HCT116 (cell line): ENCODE data around the gene KIAA1549. TPM values are rescaled to one million over a fixed set of nuclear protein-coding genes. Genes with fewer than 3 reads are reported as not detected.

Source experiments
- ATAC-seq: fragments of 200-7000 bp; cut with Tn5 transposase; 2 replicates; pipeline ENCODE4 v1.9.1; 2020; ENCODE audit warnings: mild to moderate bottlenecking, moderate library complexity
- BruUV-seq: library from RNA; stranded (reverse); fragments of 400-500 nt; replicated peaks from 2 replicates; lab custom pipeline; 2021; lab: Mats Ljungman, UMichigan
- CTCF ChIA-PET: fragments of 300-600 bp; sonication (Branson Sonifier 250); formaldehyde crosslinking; loops from one replicate; lab custom pipeline; 2021; ENCODE audit warnings: antibody characterized with exemption; lab: Charles Lee
- POLR2A ChIA-PET: fragments of 300-600, 350-600 bp; sonication (Branson Sonifier 250); formaldehyde crosslinking; loops from one replicate; lab custom pipeline; 2021; ENCODE audit warnings: antibody characterized with exemption; lab: Charles Lee
- RAD21 ChIA-PET, 2 experiments: fragments of 300-600 bp; sonication (Branson Sonifier 250); formaldehyde crosslinking; loops; one replicate each; lab custom pipeline; 2023; ENCODE audit warnings: low total read pairs in 2 of 2; ENCODE audit not compliant: uncharacterized antibody in 2 of 2, unreplicated experiment in 2 of 2, low non-redundant PET in 1 of 2; lab: Charles Lee
- DNase-seq: peaks from one replicate; pipeline ENCODE4 v3.0.0-alpha.2; 2010; ENCODE audit warnings: low read depth, low spot score
- H2AFZ ChIP-seq: fragments of 200-600 bp; shearing (Covaris generic), sonication (generic); 2 replicates; pipeline ENCODE4 v1.6.1; 2017; ENCODE audit warnings: low read depth, mixed run types, mixed read lengths, antibody characterized with exemption, low read length; ENCODE audit not compliant: poor library complexity, severe bottlenecking
- H3K27ac ChIP-seq: 2 replicates; pipeline ENCODE4 v1.5.1; 2012; ENCODE audit warnings: low read depth, low read length
- H3K27me3 ChIP-seq: fragments of 200-600 bp; sonication (generic); 2 replicates; pipeline ENCODE4 v1.6.1; 2016; ENCODE audit warnings: mixed run types, low read length, mixed read lengths; ENCODE audit not compliant: insufficient read depth
- H3K36me3 ChIP-seq, 2 experiments: fragments of 200-500 bp in 1 of 2; fragments of 200-600 bp in 1 of 2; sonication (Bioruptor generic) in 1 of 2; sonication (generic) in 1 of 2; 2 replicates each; pipeline versions ENCODE4 v1.5.1 to v1.6.1; 2014 to 2016; ENCODE audit warnings: low read length in 2 of 2, inconsistent platforms in 1 of 2, mixed read lengths in 1 of 2, mixed run types in 1 of 2; ENCODE audit not compliant: insufficient read depth in 2 of 2, control insufficient read depth in 1 of 2
- H3K4me1 ChIP-seq, 2 experiments: fragments of 200-600 bp in 1 of 2; sonication (generic) in 1 of 2; 2 replicates each; pipeline versions ENCODE4 v1.5.1 to v1.6.1; 2012 to 2017; ENCODE audit warnings: low read length in 2 of 2, inconsistent platforms in 1 of 2, mild to moderate bottlenecking in 1 of 2, mixed read lengths in 1 of 2, mixed run types in 1 of 2, moderate library complexity in 1 of 2; ENCODE audit not compliant: insufficient read depth in 2 of 2, control insufficient read depth in 1 of 2
- H3K4me2 ChIP-seq: fragments of 200-600 bp; sonication (generic); 2 replicates; pipeline ENCODE4 v1.6.1; 2017; ENCODE audit warnings: mixed run types, low read length, mixed read lengths
- H3K4me3 ChIP-seq, 2 experiments: fragments of 200-600 bp in 1 of 2; sonication (generic) in 1 of 2; replicated peaks in 1 of 2; 2 replicates each; pipeline ENCODE4 v1.5.1; 2011 to 2016; ENCODE audit warnings: low read length in 2 of 2, control low read depth in 1 of 2, low read depth in 1 of 2, mild to moderate bottlenecking in 1 of 2, mixed read lengths in 1 of 2, mixed run types in 1 of 2
- H3K79me2 ChIP-seq: fragments of 200-600 bp; sonication (generic); 2 replicates; pipeline ENCODE4 v1.6.1; 2017; ENCODE audit warnings: mild to moderate bottlenecking, mixed run types, low read length, moderate library complexity, mixed read lengths; ENCODE audit not compliant: insufficient read depth
- H3K9ac ChIP-seq: fragments of 200-600 bp; sonication (generic); 2 replicates; pipeline ENCODE4 v1.6.1; 2016; ENCODE audit warnings: low read length, mixed read lengths
- H3K9me2 ChIP-seq: fragments of 200-600 bp; sonication (generic), shearing (Covaris generic); 2 replicates; pipeline ENCODE4 v1.6.1; 2017; ENCODE audit warnings: mixed run types, mild to moderate bottlenecking, moderate library complexity; ENCODE audit not compliant: insufficient read depth
- H3K9me3 ChIP-seq, 2 experiments: fragments of 200-500 bp in 1 of 2; fragments of 200-600 bp in 1 of 2; sonication (Bioruptor generic) in 1 of 2; sonication (generic) in 1 of 2; 2 replicates each; pipeline ENCODE4 v1.6.1; 2014 to 2017; ENCODE audit warnings: low read length in 2 of 2, mixed read lengths in 2 of 2, inconsistent platforms in 1 of 2, low read depth in 1 of 2, mild to moderate bottlenecking in 1 of 2, mixed run types in 1 of 2, moderate library complexity in 1 of 2; ENCODE audit not compliant: control insufficient read depth in 1 of 2, insufficient read depth in 1 of 2
- H4K20me1 ChIP-seq: fragments of 200-600 bp; sonication (generic), shearing (Covaris generic); 2 replicates; pipeline ENCODE4 v1.6.1; 2017; ENCODE audit warnings: mixed run types, mild to moderate bottlenecking, moderate library complexity; ENCODE audit not compliant: insufficient read depth
- CEBPB ChIP-seq: IDR thresholded peaks from 2 replicates; pipeline ENCODE4 v1.6.1; 2012; ENCODE audit warnings: low read depth
- EGR1 ChIP-seq: IDR thresholded peaks from 2 replicates; pipeline ENCODE4 v1.6.1; 2012; ENCODE audit warnings: low read depth
- EZH2 ChIP-seq: fragments of 200-600 bp; sonication (generic); IDR thresholded peaks from 2 replicates; pipeline ENCODE4 v1.6.1; 2017; ENCODE audit warnings: antibody characterized with exemption, mixed run types
- JUND ChIP-seq: IDR thresholded peaks from 2 replicates; pipeline ENCODE4 v1.6.1; 2012
- SP1 ChIP-seq: IDR thresholded peaks from 2 replicates; pipeline ENCODE4 v1.6.1; 2012; ENCODE audit warnings: low read depth
- SRF ChIP-seq: IDR thresholded peaks from 2 replicates; pipeline ENCODE4 v1.6.1; 2012; ENCODE audit warnings: low read depth
- YY1 ChIP-seq: IDR thresholded peaks from 2 replicates; pipeline ENCODE4 v1.6.1; 2011; ENCODE audit warnings: low read length, low read depth, moderate library complexity, mild to moderate bottlenecking; ENCODE audit not compliant: insufficient replicate concordance; ENCODE audit errors: extremely low read depth
- ZNF274 ChIP-seq: fragments of 200-500 bp; sonication (Bioruptor generic); IDR thresholded peaks from 2 replicates; pipeline ENCODE4 v1.6.1; 2014; ENCODE audit warnings: mild to moderate bottlenecking, low read depth, low read length, inconsistent platforms
- intact Hi-C: fragments of 100-400 bp; cut with micrococcal nuclease; formaldehyde crosslinking; loops from 2 replicates; pipeline ENCODE4 v1.10.0; 2022
- total RNA-seq: library from RNA; stranded (reverse); gene quantifications from one replicate; pipeline ENCODE4 v1.2.1, GENCODE V29; 2021; ENCODE audit not compliant: unreplicated experiment
- TF ChIP-seq, protein P1 (sequence below): IDR thresholded peaks from 2 replicates; pipeline ENCODE4 v1.6.1; 2012; ENCODE audit warnings: low read depth

KIAA1549 gene
- total RNA-seq, 1 experiment from 2014 or later = 3.9 TPM

DNA sequence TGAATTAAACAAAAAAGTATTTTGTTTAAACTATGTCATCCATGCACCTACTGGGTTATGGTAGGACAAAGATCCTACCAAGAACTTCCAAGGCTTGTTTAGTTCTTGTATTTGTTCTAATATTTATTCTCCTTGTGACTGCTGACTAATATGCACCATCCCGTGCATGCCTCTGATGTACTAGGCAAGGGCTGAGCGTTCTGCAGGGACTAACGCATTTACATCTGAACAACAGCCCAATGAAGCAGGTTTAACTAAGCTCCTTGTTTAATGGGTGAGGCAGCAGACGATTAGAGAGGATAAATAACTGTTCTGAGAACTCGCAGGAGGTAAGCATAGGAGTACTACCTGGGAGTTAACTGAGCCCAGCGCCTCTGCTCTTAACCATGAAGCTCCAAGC, 64.9 kb downstream of the KIAA1549 start:
- intact Hi-C loops = no loop called here
- TF ChIP-seq CEBPB (no peak), EGR1 (no peak), YY1 (no peak), SP1 (no peak), EZH2 (no peak), JUND (no peak), SRF (no peak), ZNF274 (no peak)
- TF ChIP-seq, protein P1, sequence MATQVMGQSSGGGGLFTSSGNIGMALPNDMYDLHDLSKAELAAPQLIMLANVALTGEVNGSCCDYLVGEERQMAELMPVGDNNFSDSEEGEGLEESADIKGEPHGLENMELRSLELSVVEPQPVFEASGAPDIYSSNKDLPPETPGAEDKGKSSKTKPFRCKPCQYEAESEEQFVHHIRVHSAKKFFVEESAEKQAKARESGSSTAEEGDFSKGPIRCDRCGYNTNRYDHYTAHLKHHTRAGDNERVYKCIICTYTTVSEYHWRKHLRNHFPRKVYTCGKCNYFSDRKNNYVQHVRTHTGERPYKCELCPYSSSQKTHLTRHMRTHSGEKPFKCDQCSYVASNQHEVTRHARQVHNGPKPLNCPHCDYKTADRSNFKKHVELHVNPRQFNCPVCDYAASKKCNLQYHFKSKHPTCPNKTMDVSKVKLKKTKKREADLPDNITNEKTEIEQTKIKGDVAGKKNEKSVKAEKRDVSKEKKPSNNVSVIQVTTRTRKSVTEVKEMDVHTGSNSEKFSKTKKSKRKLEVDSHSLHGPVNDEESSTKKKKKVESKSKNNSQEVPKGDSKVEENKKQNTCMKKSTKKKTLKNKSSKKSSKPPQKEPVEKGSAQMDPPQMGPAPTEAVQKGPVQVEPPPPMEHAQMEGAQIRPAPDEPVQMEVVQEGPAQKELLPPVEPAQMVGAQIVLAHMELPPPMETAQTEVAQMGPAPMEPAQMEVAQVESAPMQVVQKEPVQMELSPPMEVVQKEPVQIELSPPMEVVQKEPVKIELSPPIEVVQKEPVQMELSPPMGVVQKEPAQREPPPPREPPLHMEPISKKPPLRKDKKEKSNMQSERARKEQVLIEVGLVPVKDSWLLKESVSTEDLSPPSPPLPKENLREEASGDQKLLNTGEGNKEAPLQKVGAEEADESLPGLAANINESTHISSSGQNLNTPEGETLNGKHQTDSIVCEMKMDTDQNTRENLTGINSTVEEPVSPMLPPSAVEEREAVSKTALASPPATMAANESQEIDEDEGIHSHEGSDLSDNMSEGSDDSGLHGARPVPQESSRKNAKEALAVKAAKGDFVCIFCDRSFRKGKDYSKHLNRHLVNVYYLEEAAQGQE = no peak
- no peaks in the 10 kb centered on the region for H3K79me2 ChIP-seq
- H3K4me3 ChIP-seq = no peak overlapping the region
- DNase-seq = no peak
- no TSS peak for BruUV-seq
- RAD21 ChIA-PET = no interaction called here
- peaks cover 0 to 5% of the 10 kb centered on the region in 2 experiments; a peak in 1 of 4 replicates for H3K4me1 ChIP-seq
- H3K36me3 ChIP-seq = no peaks in the 10 kb centered on the region; a peak in 1 of 4 replicates
- no peak overlapping the region for H3K9ac ChIP-seq
- ATAC-seq = no peak
- CTCF ChIA-PET = no interaction called here
- H4K20me1 ChIP-seq = no peaks in the 10 kb centered on the region; the same call in 1 of the 2 replicates
- no peak overlapping the region for H3K27ac ChIP-seq
- POLR2A ChIA-PET = no interaction called here
- no peaks in the 10 kb centered on the region for H3K9me3 ChIP-seq
- no peaks in the 10 kb centered on the region for H3K9me2 ChIP-seq
- no peak overlapping the region for H2AFZ ChIP-seq
- no peaks in the 10 kb centered on the region for H3K27me3 ChIP-seq
- H3K4me2 ChIP-seq = no peak overlapping the region
